Measurements from ENCODE around the gene LEMD2. TPM values are rescaled to one million over a fixed set of nuclear protein-coding genes. Genes with fewer than 3 reads are reported as not detected.

The LEMD2 gene
- total RNA-seq, 4 donors from 2014 or later: 57.3 to 159 (median 112) TPM

DNA sequence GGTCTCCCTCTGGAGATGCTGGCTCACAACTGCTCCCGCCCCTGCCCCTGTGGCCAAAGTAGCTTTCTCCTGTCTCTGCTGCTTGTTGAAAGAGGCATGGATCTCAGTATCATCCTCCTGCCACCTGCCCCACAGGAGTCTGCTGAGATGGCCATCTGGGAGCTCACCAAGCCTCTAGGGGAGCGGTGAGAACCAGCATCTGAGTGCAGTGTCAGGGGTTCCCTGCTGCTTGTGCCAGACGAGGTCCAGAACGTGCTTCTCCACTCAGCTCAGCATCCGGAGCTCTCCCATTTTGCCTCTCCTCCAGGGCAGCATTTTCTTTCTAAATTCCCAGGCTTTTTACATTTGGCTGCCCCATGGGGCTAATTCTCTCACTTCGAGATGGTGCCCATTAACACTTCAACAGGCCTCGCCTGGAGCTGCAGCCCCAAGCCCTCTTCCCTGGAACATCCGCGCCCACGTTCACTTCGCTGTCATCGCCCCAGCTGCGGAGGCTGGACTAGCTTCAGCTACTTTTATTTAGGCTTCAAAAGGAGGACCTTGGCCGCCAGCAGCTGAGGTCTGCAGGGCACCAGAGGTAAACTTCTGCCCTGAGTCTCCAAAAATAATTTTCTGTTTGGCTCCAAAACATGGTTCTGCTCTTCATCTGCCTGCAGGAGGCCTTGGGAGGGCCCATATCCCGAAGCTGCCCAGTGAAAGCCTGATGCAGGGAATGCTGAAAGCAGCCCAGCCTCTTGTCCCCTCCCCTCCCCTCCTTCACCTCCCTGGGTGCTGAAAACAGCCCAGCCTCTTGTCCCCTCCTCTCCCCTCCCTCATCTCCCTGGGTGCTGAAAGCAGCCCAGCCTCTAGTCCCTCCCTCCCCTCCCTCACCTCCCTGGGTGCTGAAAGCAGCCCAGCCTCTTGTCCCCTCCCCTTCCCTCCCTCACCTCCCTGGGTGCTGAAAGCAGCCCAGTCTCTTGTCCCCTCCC is 40.1 kb upstream of the LEMD2 start:
- in situ Hi-C loops (cut with MboI; ENCODE audit: low pct_ligation_motif_present in 1 of 4, low pct_unique_long_range_greater_than_20kb in 1 of 4, low sequenced_read_pairs in 3 of 4) (no loop called here), intact Hi-C loops (cut with DNase I; ENCODE audit: low total_unique reads) (no loop called here)
- Histone ChIP-seq H3K27me3 (no peaks in the 10 kb centered on the region), H3K4me3 (no peak overlapping the region), H3K36me3 (no peaks in the 10 kb centered on the region), H3K27ac (peak overlapping the region in 2 of 4 donors; percentile 44 to 56), H3K9me3 (no peaks in the 10 kb centered on the region), H3K4me1 (peaks cover 9 to 23% (median 12%) of the 10 kb centered on the region in 4 donors)
- no peak for DNase-seq
- TF ChIP-seq POLR2A (IDR thresholded peaks at IDR 0.05) (no peak), POLR2AphosphoS5 (IDR thresholded peaks at IDR 0.05) (peak in 1 of 3 donors; percentile 26)
- WGBS, 2 donors (ENCODE audit: low coverage in 1 of 2): 61 to 75% methylated on average over 5 to 15 of the region's 15 CpGs

GRCh38 chr6:33828452-33828763 is 39.5 kb upstream of the LEMD2 start:
- no peak overlapping the region for H3K4me3 ChIP-seq
- WGBS, 2 donors (ENCODE audit: low coverage in 1 of 2): 52% methylated on average over 4 of the region's 4 CpGs; no CpG with 5 or more reads in 1 of the 2 donors
- no peak overlapping the region for H3K27ac ChIP-seq
- H3K27me3 ChIP-seq: no peaks in the 10 kb centered on the region
- peaks cover 9 to 23% (median 12%) of the 10 kb centered on the region in 4 donors for H3K4me1 ChIP-seq
- intact Hi-C loops (cut with DNase I; ENCODE audit: low total_unique reads): no loop called here
- no peaks in the 10 kb centered on the region for H3K36me3 ChIP-seq
- no peak for TF ChIP-seq EP300 (IDR thresholded peaks at IDR 0.05; ENCODE audit: low read depth)
- TF ChIP-seq POLR2A (IDR thresholded peaks at IDR 0.05): no peak
- TF ChIP-seq, protein P1, sequence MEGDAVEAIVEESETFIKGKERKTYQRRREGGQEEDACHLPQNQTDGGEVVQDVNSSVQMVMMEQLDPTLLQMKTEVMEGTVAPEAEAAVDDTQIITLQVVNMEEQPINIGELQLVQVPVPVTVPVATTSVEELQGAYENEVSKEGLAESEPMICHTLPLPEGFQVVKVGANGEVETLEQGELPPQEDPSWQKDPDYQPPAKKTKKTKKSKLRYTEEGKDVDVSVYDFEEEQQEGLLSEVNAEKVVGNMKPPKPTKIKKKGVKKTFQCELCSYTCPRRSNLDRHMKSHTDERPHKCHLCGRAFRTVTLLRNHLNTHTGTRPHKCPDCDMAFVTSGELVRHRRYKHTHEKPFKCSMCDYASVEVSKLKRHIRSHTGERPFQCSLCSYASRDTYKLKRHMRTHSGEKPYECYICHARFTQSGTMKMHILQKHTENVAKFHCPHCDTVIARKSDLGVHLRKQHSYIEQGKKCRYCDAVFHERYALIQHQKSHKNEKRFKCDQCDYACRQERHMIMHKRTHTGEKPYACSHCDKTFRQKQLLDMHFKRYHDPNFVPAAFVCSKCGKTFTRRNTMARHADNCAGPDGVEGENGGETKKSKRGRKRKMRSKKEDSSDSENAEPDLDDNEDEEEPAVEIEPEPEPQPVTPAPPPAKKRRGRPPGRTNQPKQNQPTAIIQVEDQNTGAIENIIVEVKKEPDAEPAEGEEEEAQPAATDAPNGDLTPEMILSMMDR (IDR thresholded peaks at IDR 0.05): no peak
- no peak for TF ChIP-seq POLR2AphosphoS5 (IDR thresholded peaks at IDR 0.05)
- no peak for DNase-seq
- in situ Hi-C loops (cut with MboI; ENCODE audit: low pct_ligation_motif_present in 1 of 4, low pct_unique_long_range_greater_than_20kb in 1 of 4, low sequenced_read_pairs in 3 of 4): no loop called here
- no peaks in the 10 kb centered on the region for H3K9me3 ChIP-seq

- Histone ChIP-seq H3K27ac (no peak overlapping the region), H3K27me3 (no peaks in the 10 kb centered on the region), H3K4me1 (peaks cover 9 to 23% (median 12%) of the 10 kb centered on the region in 4 donors), H3K4me3 (no peak overlapping the region), H3K36me3 (no peaks in the 10 kb centered on the region), H3K9me3 (no peaks in the 10 kb centered on the region)
- in situ Hi-C loops (cut with MboI; ENCODE audit: low pct_ligation_motif_present in 1 of 4, low pct_unique_long_range_greater_than_20kb in 1 of 4, low sequenced_read_pairs in 3 of 4) (no loop called here), intact Hi-C loops (cut with DNase I; ENCODE audit: low total_unique reads) (no loop called here)
- DNase-seq: no peak
- TF ChIP-seq, protein P1 (IDR thresholded peaks at IDR 0.05): no peak
- TF ChIP-seq POLR2A (IDR thresholded peaks at IDR 0.05): no peak
- 65 to 69% methylated on average over 2 to 14 of the region's 14 CpGs for WGBS, 2 donors (ENCODE audit: low coverage in 1 of 2)
Measured at GRCh38 chr6:33827546-33828451, 38.9 kb upstream of the LEMD2 start.

DNA sequence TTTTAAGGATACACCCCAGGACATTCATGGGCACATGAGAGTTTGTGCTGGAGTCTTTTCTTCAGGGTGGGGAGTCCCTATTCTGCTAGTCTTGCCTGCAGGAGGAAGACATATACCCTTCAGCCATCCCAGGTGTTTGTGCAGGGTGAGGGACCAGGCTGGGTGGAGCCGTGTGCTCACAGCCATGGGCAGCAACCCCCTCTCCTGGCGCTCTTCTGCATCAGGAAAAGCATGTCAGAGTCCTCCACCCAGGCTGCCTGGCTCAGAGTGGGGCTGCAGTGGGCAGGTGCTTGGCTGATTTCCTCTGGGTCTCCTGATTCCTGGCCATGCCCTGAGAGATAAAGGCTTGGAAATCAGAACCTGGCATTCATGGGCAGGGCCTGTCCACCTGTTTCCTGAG is 37.6 kb upstream of the LEMD2 start:
- Histone ChIP-seq H3K4me1 (peaks cover 9 to 23% (median 12%) of the 10 kb centered on the region in 4 donors), H3K27me3 (no peaks in the 10 kb centered on the region), H3K4me3 (no peak overlapping the region), H3K9me3 (no peaks in the 10 kb centered on the region), H3K36me3 (no peaks in the 10 kb centered on the region), H3K27ac (no peak overlapping the region)
- WGBS, 2 donors (ENCODE audit: low coverage in 1 of 2): 35% methylated on average over 2 of the region's 2 CpGs; no CpG with 5 or more reads in 1 of the 2 donors
- in situ Hi-C loops (cut with MboI; ENCODE audit: low pct_ligation_motif_present in 1 of 4, low pct_unique_long_range_greater_than_20kb in 1 of 4, low sequenced_read_pairs in 3 of 4) (no loop called here), intact Hi-C loops (cut with DNase I; ENCODE audit: low total_unique reads) (no loop called here)
- DNase-seq: no peak
- no peak for TF ChIP-seq POLR2A (IDR thresholded peaks at IDR 0.05)
- TF ChIP-seq, protein P1 (IDR thresholded peaks at IDR 0.05): no peak
- TF ChIP-seq POLR2AphosphoS5 (IDR thresholded peaks at IDR 0.05): no peak
- no peak for TF ChIP-seq EP300 (IDR thresholded peaks at IDR 0.05; ENCODE audit: low read depth)
